KOPT-K1 (cell line): ENCODE results near the gene NUP214.
"Not testable (repeated sequence)": the region's sequence is repeated elsewhere in the genome, so short reads cannot be mapped to it uniquely, and the experiment has no call there.

Experiments used
- H3K27ac ChIP-seq: fragments of 200-600 bp; sonication (generic); 2 replicates; pipeline ENCODE4 v1.5.1; 2016; ENCODE audit warnings: antibody characterized with exemption, mild to moderate bottlenecking, low read depth, low read length; ENCODE audit not compliant: poor library complexity, severe bottlenecking
- H3K36me3 ChIP-seq: fragments of 200-600 bp; sonication (generic); 2 replicates; pipeline ENCODE4 v1.5.1; 2017; ENCODE audit warnings: antibody characterized with exemption, mild to moderate bottlenecking, low read length, moderate library complexity; ENCODE audit not compliant: insufficient read depth
- H3K9me3 ChIP-seq: fragments of 200-600 bp; sonication (generic); 2 replicates; pipeline ENCODE4 v1.5.1; 2017; ENCODE audit warnings: antibody characterized with exemption, low read length, mild to moderate bottlenecking; ENCODE audit not compliant: insufficient read depth, poor library complexity, severe bottlenecking

Gene NUP214

GRCh38 chr9:131254626-131255025, 129.2 kb downstream of the NUP214 start:
- Histone ChIP-seq H3K36me3 (peaks cover 15% of the 10 kb centered on the region; the same call in 1 of the 2 replicates), H3K27ac (peak overlapping the region; percentile 99), H3K9me3 (no peaks in the 10 kb centered on the region)

- Histone ChIP-seq H3K36me3 (peaks cover 25% of the 10 kb centered on the region), H3K27ac (peak overlapping the region; percentile 99), H3K9me3 (no peaks in the 10 kb centered on the region)
Measured at GRCh38 chr9:131255676-131256197, 130.4 kb downstream of the NUP214 start.

DNA sequence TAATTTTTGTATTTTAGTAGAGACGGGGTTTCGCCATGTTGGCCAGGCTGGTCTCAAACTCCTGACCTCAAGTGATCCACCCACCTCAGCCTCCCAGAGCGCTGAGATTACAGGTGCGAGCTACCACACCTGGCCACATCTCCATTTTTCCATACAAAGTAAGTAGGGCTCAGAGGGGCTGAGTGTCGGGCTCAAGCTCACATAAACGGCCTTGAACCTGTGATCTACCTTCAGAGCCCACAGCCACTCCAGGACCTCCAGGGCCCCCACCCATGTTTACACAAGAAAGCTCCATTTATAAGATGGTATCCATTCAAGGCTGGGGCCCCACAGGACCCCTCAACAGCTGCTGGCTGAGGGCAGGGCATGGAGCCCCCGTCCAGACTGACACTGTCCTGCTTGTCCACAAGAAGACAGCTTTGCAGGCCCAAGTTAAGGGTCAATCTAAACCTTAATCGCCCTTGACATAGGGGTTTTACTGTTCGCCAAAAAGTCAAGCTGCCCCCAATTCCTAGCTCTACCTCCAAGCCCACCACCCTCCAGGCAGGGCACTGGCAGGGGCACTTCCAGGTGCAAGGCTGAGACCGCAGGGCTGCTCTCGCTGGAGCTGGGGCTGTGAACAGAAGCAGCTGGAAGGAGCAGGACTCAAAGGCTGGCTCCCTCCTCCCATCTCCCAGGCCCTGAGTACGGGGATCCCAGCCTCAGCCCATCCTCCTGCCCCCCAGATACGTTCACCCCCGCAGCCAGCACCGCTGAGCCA, 132.1 kb downstream of the NUP214 start:
- Histone ChIP-seq H3K27ac (peak overlapping the region; percentile 99), H3K36me3 (peaks cover 41% of the 10 kb centered on the region), H3K9me3 (no peaks in the 10 kb centered on the region)

- H3K27ac ChIP-seq = peak overlapping the region; percentile 99
- H3K9me3 ChIP-seq = no peaks in the 10 kb centered on the region
- peaks cover 46% of the 10 kb centered on the region for H3K36me3 ChIP-seq
Measured at GRCh38 chr9:131258186-131258585, 132.8 kb downstream of the NUP214 start.

GRCh38 chr9:131258698-131259431, 133.5 kb downstream of the NUP214 start:
- peak overlapping the region; percentile 99 for H3K27ac ChIP-seq
- H3K36me3 ChIP-seq = peaks cover 49% of the 10 kb centered on the region
- no peaks in the 10 kb centered on the region for H3K9me3 ChIP-seq

- Histone ChIP-seq H3K9me3 (no peaks in the 10 kb centered on the region), H3K27ac (no peak overlapping the region), H3K36me3 (peaks cover 55% of the 10 kb centered on the region)
Measured at GRCh38 chr9:131259432-131259898, 134.1 kb downstream of the NUP214 start.

- H3K36me3 ChIP-seq = peaks cover 56% of the 10 kb centered on the region
- H3K27ac ChIP-seq = no peak overlapping the region
- H3K9me3 ChIP-seq = no peaks in the 10 kb centered on the region
Measured at GRCh38 chr9:131259916-131260597, 134.7 kb downstream of the NUP214 start.

GRCh38 chr9:131260751-131261452, 135.5 kb downstream of the NUP214 start:
- Histone ChIP-seq H3K36me3 (peaks cover 56% of the 10 kb centered on the region), H3K27ac (no peak overlapping the region), H3K9me3 (no peaks in the 10 kb centered on the region)

DNA sequence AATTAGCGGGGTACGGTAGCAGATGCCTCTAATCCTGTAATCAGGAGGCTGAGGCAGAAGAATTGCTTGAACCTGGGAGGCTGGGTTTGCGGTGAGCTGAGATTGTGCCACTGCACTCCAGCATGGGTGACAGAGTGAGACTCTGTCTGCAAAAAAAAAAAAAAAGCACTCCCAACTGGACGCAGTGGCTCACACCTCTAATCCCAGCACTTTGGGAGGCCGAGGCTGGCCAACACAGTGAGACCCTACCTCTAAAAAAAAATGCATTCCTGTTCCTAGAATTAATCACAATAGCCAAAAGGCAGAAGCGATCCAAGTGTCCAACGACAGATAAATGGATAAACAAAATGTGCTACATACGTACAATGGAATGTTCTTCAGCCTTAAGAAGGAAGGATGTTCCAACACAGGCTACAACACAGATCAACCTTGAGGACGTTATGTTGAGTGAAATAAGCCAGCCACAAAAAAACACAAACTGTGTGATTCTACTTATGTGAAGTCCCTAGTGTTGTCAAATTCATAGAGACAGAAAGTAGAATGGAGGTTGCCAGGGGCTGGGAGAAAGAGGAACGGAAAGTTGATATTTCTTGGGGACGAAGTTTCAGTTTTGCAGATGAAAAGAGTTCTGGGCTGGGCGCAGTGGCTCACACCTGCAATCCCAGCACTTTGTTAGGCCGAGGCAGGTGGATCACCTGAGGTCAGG, 137.1 kb downstream of the NUP214 start:
- H3K27ac ChIP-seq = no peak overlapping the region
- no peaks in the 10 kb centered on the region for H3K9me3 ChIP-seq
- H3K36me3 ChIP-seq = peaks cover 56% of the 10 kb centered on the region

DNA sequence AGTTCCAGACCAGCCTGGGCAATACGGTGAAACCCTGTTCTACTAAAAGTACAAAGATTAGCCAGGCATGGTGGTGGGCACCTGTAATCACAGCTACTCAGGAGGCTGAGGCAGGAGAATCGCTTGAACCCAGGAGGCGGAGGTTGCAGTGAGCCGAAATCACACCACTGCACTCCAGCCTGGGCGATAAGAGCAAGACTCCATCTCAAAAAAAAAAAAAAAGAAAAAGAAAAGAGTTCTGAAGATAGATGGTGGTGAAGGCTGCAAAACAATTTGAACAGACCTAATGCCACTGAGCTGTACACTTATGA, 137.6 kb downstream of the NUP214 start:
- peaks cover 56% of the 10 kb centered on the region for H3K36me3 ChIP-seq
- not testable (repeated sequence) for H3K9me3 ChIP-seq, H3K27ac ChIP-seq

- Histone ChIP-seq H3K36me3 (peaks cover 49% of the 10 kb centered on the region), H3K9me3 (no peaks in the 10 kb centered on the region), H3K27ac (no peak overlapping the region)
Measured at GRCh38 chr9:131263701-131264100, 138.3 kb downstream of the NUP214 start.

DNA sequence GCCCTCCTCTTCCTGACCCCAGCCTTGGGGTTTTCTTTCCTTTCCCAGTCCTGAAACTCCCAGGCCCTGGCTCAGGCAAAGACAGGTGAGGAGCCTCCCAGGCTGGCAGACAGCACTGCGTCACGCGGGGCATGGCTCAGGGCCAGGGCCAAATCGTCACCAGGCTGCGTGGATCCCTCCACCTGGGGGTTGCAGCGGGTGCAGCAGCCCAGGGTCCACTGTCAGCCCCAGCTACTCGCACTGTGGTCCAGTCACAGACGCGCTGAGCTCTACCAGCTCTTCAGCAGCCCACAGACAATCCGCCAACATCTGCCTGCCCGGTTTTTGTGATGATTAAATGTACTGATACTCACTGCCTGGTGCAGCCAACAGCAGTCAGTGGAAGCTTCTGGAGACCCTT, 138.8 kb downstream of the NUP214 start:
- H3K9me3 ChIP-seq = no peaks in the 10 kb centered on the region
- H3K36me3 ChIP-seq = peaks cover 44% of the 10 kb centered on the region
- no peak overlapping the region for H3K27ac ChIP-seq

DNA sequence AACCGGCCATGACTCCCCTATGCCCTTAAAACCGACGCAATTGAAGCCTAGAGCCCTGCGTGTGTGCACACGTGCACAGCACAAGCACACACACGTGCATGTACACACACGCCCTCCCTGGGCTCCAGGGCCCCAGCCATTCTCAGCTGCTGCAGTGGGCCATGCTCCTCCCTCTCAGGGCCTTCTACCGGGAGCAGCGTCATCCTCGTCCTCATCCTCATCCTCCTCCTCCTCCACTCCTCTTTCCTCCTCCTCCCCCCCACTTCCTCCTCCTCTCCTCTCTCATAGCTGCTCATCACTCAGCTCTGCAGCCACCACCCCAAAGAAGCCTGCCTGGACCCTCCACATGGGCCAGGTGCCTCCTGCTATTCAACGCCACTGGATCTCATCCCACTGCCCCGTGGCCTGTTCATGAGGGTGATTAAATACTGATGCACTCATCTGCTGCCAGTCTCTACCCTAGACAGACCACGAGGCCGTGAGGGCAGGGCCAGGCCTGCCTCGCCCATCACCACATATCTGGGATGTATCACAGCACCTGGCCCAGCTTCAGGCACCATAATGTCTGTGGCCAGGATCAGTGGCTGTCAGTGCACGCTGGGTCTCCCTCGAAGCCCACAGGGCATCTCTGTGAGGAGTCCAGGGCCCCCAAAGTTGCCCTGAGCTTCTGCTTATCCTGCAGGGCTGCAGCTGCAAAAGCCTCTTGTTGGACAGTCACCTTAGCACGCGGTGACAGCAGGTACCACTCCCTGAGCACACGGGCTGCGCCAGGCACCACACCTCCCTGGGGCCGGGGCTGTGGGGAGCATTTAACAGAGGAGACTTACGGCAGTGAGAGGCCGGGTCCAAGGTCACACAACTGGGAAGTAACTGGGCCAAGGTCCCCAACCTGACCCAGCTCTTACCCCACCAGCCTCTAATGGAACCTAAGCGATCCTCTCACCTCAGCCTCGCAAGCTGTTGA, 141.2 kb downstream of the NUP214 start:
- Histone ChIP-seq H3K36me3 (peaks cover 22% of the 10 kb centered on the region; the same call in 1 of the 2 replicates), H3K27ac (peak overlapping the region; percentile 55), H3K9me3 (no peaks in the 10 kb centered on the region)
